Nephron (organoid): ENCODE results near the gene JPT1.

Source experiments
- H3K27ac Mint-ChIP-seq, 3 experiments: 2 replicates each; pipeline ENCODE4 v1.8.0; 2020; ENCODE audit warnings: mixed read lengths in 3 of 3, mild to moderate bottlenecking in 2 of 3, moderate library complexity in 1 of 3
- H3K27me3 Mint-ChIP-seq: 2 replicates; pipeline ENCODE4 v1.8.0; 2021; ENCODE audit warnings: low read depth, mild to moderate bottlenecking, moderate library complexity, mixed read lengths
- H3K36me3 Mint-ChIP-seq: 2 replicates; pipeline ENCODE4 v1.8.0; 2020; ENCODE audit warnings: low read depth, mixed read lengths
- H3K4me1 Mint-ChIP-seq: 2 replicates; pipeline ENCODE4 v1.8.0; 2020; ENCODE audit warnings: mixed read lengths
- H3K4me3 Mint-ChIP-seq, 3 experiments: 2 replicates each; pipeline ENCODE4 v1.8.0; 2020; ENCODE audit warnings: mild to moderate bottlenecking in 3 of 3, mixed read lengths in 3 of 3, moderate library complexity in 2 of 3
- H3K9me3 Mint-ChIP-seq: 2 replicates; pipeline ENCODE4 v1.8.0; 2020; ENCODE audit warnings: mixed read lengths
- CTCF ChIP-seq, 3 experiments: fragments of 200-600 bp; sonication (generic); IDR thresholded peaks; one replicate each; pipeline ENCODE4 v1.5.0; 2021; ENCODE audit warnings: antibody characterized with exemption in 3 of 3; ENCODE audit not compliant: unreplicated experiment in 3 of 3

The JPT1 gene

GRCh38 chr17:75086496-75087181 is 67.7 kb downstream of the JPT1 start:
- peak overlapping the region; percentile 73 to 84 (median 78) for H3K4me3 Mint-ChIP-seq
- H3K9me3 Mint-ChIP-seq = no peaks in the 10 kb centered on the region
- peaks cover 57% of the 10 kb centered on the region for H3K4me1 Mint-ChIP-seq
- no peaks in the 10 kb centered on the region for H3K36me3 Mint-ChIP-seq
- TF ChIP-seq CTCF (IDR thresholded peaks at IDR 0.05; ENCODE audit: unreplicated experiment in 3 of 3) = no peak
- H3K27ac Mint-ChIP-seq = peak overlapping the region; percentile 67 to 86 (median 86)
- no peaks in the 10 kb centered on the region for H3K27me3 Mint-ChIP-seq
